Neuronal stem cell (in vitro differentiated cells): ENCODE results near the gene NDUFB7.
"Not testable (repeated sequence)": the region's sequence is repeated elsewhere in the genome, so short reads cannot be mapped to it uniquely, and the experiment has no call there.

Experiments used
- DNase-seq: peaks from one replicate; pipeline ENCODE4 v3.0.0-alpha.2; 2013; ENCODE audit warnings: low spot score
- H2AFZ ChIP-seq: one replicate; pipeline ENCODE4 v1.6.1; 2013; ENCODE audit warnings: mild to moderate bottlenecking, low read length, inconsistent platforms
- H2AK5ac ChIP-seq: 2 replicates; pipeline ENCODE4 v1.6.1; 2013; ENCODE audit warnings: low read depth, mild to moderate bottlenecking, inconsistent platforms, low read length, moderate library complexity, mixed read lengths
- H2BK120ac ChIP-seq: 2 replicates; pipeline ENCODE4 v1.6.1; 2013; ENCODE audit warnings: low read depth, mild to moderate bottlenecking, inconsistent platforms, low read length, moderate library complexity, mixed read lengths
- H2BK12ac ChIP-seq: one replicate; pipeline ENCODE4 v1.6.1; 2013; ENCODE audit warnings: low read length, inconsistent platforms
- H2BK15ac ChIP-seq: 2 replicates; pipeline ENCODE4 v1.6.1; 2013; ENCODE audit warnings: mild to moderate bottlenecking, low read length, inconsistent platforms, mixed read lengths
- H2BK5ac ChIP-seq: one replicate; pipeline ENCODE4 v1.6.1; 2013; ENCODE audit warnings: inconsistent platforms, mild to moderate bottlenecking, low read length, moderate library complexity
- H3K14ac ChIP-seq: one replicate; pipeline ENCODE4 v1.6.1; 2013; ENCODE audit warnings: low read length, inconsistent platforms
- H3K18ac ChIP-seq: 2 replicates; pipeline ENCODE4 v1.6.1; 2013; ENCODE audit warnings: low read length, inconsistent platforms
- H3K23ac ChIP-seq: 2 replicates; pipeline ENCODE4 v1.6.1; 2013; ENCODE audit warnings: low read depth, mild to moderate bottlenecking, mixed read lengths, low read length, inconsistent platforms; ENCODE audit not compliant: poor library complexity
- H3K27ac ChIP-seq: replicated peaks from 3 replicates; pipeline ENCODE4 v1.5.1; 2013; ENCODE audit warnings: low read length, inconsistent platforms
- H3K27me3 ChIP-seq, 3 experiments: 2 replicates each; pipeline ENCODE4 v1.6.1; 2013; ENCODE audit warnings: low read length in 3 of 3, mild to moderate bottlenecking in 2 of 3, inconsistent platforms in 1 of 3, low read depth in 1 of 3, mixed read lengths in 1 of 3, moderate library complexity in 1 of 3; ENCODE audit not compliant: control insufficient read depth in 3 of 3, insufficient read depth in 3 of 3
- H3K36me3 ChIP-seq, 2 donors: replicated peaks in 1 of 2; 2 replicates each; pipeline ENCODE4 v1.6.1; 2013; ENCODE audit warnings: low read length in 2 of 2; ENCODE audit not compliant: control insufficient read depth in 2 of 2, insufficient read depth in 2 of 2
- H3K4ac ChIP-seq: 2 replicates; pipeline ENCODE4 v1.6.1; 2013; ENCODE audit warnings: inconsistent platforms, mild to moderate bottlenecking, low read length, moderate library complexity
- H3K4me1 ChIP-seq, 2 donors: 1 replicate in 1 of 2; 2 replicates in 1 of 2; pipeline ENCODE4 v1.6.1; 2013; ENCODE audit warnings: low read length in 2 of 2, low read depth in 1 of 2; ENCODE audit not compliant: control insufficient read depth in 2 of 2, insufficient read depth in 1 of 2
- H3K4me2 ChIP-seq: one replicate; pipeline ENCODE4 v1.6.1; 2013; ENCODE audit warnings: mild to moderate bottlenecking, low read length, inconsistent platforms; ENCODE audit not compliant: insufficient read depth, poor library complexity, severe bottlenecking
- H3K4me3 ChIP-seq, 2 donors: 2 replicates each; pipeline ENCODE4 v1.5.1; 2013; ENCODE audit warnings: low read length in 2 of 2, mild to moderate bottlenecking in 2 of 2, inconsistent platforms in 1 of 2, moderate library complexity in 1 of 2
- H3K79me1 ChIP-seq: one replicate; pipeline ENCODE4 v1.6.1; 2013; ENCODE audit warnings: low read depth, mild to moderate bottlenecking, inconsistent platforms, low read length, moderate library complexity
- H3K9ac ChIP-seq: one replicate; pipeline ENCODE4 v1.6.1; 2013; ENCODE audit warnings: mild to moderate bottlenecking, low read depth, low read length, inconsistent platforms; ENCODE audit not compliant: poor library complexity
- H3K9me3 ChIP-seq, 2 donors: replicated peaks in 1 of 2; 2 replicates each; pipeline versions ENCODE3 to v1.6.1; 2013; ENCODE audit warnings: low read length in 2 of 2, mild to moderate bottlenecking in 2 of 2, inconsistent platforms in 1 of 2, low read depth in 1 of 2, mixed read lengths in 1 of 2, moderate library complexity in 1 of 2; ENCODE audit not compliant: control insufficient read depth in 2 of 2, insufficient read depth in 1 of 2
- H4K8ac ChIP-seq: one replicate; pipeline ENCODE4 v1.6.1; 2013; ENCODE audit warnings: low read depth, mild to moderate bottlenecking, inconsistent platforms, low read length, moderate library complexity
- H4K91ac ChIP-seq: one replicate; pipeline ENCODE4 v1.6.1; 2013; ENCODE audit warnings: low read length, low read depth, mild to moderate bottlenecking, inconsistent platforms; ENCODE audit not compliant: poor library complexity
- WGBS, 2 donors: extraction: QIAGEN DNeasy Blood & Tissue Kit; methylation state at CpG; one replicate each; pipeline ENCODE4 v1.1.7; 2013; ENCODE audit warnings: missing lambda C conversion rate in 2 of 2, mixed read lengths in 1 of 2; ENCODE audit not compliant: insufficient read length in 2 of 2, insufficient replicate concordance in 1 of 2; ENCODE audit errors: extremely low coverage in 2 of 2; 5-methylcytosine and 5-hydroxymethylcytosine counted together

Gene NDUFB7

DNA sequence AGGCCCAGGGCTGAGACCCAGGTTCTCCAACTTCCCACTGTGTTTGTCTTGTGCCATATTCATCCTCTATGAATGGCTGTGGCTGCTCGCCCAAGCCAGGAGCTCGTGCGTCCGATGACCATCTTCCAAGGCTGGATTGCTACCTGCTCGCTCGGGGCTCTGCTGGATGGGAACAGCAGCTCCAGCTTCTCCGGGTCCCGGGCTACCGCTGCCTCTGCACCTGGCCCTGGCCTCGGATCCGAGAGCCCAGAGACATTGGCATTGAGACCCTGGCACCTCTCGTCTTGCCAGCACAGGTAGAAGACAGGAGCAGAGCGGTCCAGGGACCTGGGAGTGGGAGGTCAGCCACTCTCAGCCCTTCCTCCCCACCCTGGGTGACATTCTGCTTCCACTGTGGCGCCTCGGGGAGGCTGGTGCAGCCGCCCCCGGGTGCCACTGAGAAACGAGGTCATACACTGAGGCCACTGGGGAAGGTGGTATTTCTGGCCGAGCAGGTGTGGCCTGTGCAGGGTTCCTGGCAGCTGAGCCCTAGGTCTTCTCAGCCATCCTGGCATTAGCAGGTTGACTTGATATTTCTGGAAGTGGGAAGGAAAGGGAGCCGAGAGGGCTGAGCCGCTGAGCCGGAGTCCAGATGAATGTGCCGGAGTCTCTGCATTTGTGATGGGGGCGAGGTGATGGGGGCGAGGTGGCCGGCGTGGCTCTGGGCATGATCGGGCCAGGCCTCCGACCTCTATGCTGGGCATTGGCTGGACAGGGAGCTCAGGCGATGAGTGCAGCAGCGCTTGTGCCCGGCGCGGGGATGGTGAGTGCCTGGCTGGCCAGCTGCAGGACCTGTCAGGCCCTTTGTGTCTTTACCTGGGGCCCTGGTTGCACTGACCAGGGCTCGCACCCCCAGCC, 18.6 kb downstream of the NDUFB7 start:
- no peaks in the 10 kb centered on the region for H3K27me3 ChIP-seq
- H3K79me1 ChIP-seq: peaks cover 30% of the 10 kb centered on the region
- H3K4ac ChIP-seq: no peak overlapping the region
- peak overlapping the region; percentile 31 for H3K14ac ChIP-seq
- no peak for DNase-seq
- peaks cover 6 to 19% of the 10 kb centered on the region in 2 donors for H3K36me3 ChIP-seq
- no peak overlapping the region for H2BK120ac ChIP-seq
- no peak overlapping the region for H3K9ac ChIP-seq
- no peak overlapping the region for H2BK12ac ChIP-seq
- peaks cover 2 to 11% of the 10 kb centered on the region in 2 donors for H3K4me1 ChIP-seq
- H3K9me3 ChIP-seq: no peaks in the 10 kb centered on the region
- no peak overlapping the region for H3K4me2 ChIP-seq
- no peak overlapping the region for H2AFZ ChIP-seq
- H4K91ac ChIP-seq: no peak overlapping the region
- H2BK5ac ChIP-seq: no peak overlapping the region
- H3K18ac ChIP-seq: no peak overlapping the region
- no peak overlapping the region for H3K4me3 ChIP-seq
- H2AK5ac ChIP-seq: peak overlapping the region; percentile 75
- no peak overlapping the region for H3K23ac ChIP-seq
- no CpG with 5 or more reads among the region's 35 CpGs for WGBS, 2 donors
- H2BK15ac ChIP-seq: no peak overlapping the region
- no peak overlapping the region for H3K27ac ChIP-seq
- peak overlapping the region; percentile 17 for H4K8ac ChIP-seq

- not testable (repeated sequence) for H2BK15ac ChIP-seq
Measured at GRCh38 chr19:14552006-14552360, 19.9 kb downstream of the NDUFB7 start.

DNA sequence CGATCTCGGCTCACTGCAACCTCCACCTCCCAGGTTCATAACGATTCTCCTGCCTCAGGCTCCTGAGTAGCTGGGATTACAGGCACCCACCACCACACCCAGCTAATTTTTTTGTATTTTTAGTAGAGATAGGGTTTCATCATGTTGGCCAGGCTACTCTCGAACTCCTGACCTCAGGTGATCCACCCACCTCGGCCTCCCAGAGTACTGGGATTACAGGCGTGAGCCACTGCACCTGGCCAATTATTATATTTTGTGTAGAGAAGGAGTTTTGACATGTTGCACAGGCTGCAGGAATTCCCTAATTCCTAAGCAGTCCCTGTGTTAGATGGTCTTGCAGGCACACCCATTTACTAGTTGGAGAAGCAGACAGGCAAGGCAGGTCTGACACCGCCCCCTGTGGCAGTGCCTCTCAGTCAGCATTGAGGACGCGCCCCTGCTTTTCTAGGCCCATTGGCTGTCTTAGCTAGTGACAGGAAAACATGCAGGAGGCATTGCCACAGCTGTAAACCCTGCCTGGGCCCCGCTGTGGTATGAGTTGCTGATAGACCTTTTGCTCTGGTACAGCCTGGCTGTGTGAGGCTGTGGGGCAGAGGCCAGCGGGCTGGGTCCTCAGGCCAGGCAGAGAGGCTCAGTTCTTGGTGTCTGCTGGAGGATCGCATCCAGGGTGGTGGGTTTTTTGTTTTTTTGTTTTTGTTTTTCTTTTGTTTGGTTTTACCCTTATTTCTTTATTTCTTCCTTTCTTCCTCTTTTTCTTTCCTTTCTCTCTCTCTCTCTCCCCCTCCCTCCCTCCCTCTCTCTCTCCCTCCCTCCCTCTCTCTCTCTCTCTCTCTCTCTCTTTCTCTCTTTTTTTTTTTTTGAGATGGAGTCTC, 20.5 kb downstream of the NDUFB7 start:
- not testable (repeated sequence) for H3K18ac ChIP-seq, H3K14ac ChIP-seq, H3K9me3 ChIP-seq, DNase-seq, H3K4me3 ChIP-seq, H3K27ac ChIP-seq, H2BK5ac ChIP-seq, H3K4me2 ChIP-seq, H4K8ac ChIP-seq, H3K27me3 ChIP-seq, H2BK12ac ChIP-seq, H2AFZ ChIP-seq, H3K4me1 ChIP-seq, H3K23ac ChIP-seq, H2BK15ac ChIP-seq, H4K91ac ChIP-seq, H2BK120ac ChIP-seq, H3K4ac ChIP-seq, H2AK5ac ChIP-seq
- peaks cover 25% of the 10 kb centered on the region for H3K79me1 ChIP-seq
- no CpG with 5 or more reads among the region's 12 CpGs for WGBS, 2 donors
- H3K9ac ChIP-seq: peak overlapping the region; percentile 38
- peaks cover 8 to 21% of the 10 kb centered on the region in 2 donors for H3K36me3 ChIP-seq

More at GRCh38 chr19:14552006-14552360, 19.9 kb downstream of the NDUFB7 start:
- not testable (repeated sequence) for H3K4me1 ChIP-seq, H3K9me3 ChIP-seq, H3K27ac ChIP-seq, DNase-seq, H3K23ac ChIP-seq, H3K4ac ChIP-seq, H2BK12ac ChIP-seq, H3K4me2 ChIP-seq, H2BK120ac ChIP-seq, H4K8ac ChIP-seq, H3K14ac ChIP-seq, H3K4me3 ChIP-seq, H3K27me3 ChIP-seq, H2AFZ ChIP-seq, H2BK5ac ChIP-seq, H4K91ac ChIP-seq, H2AK5ac ChIP-seq, H3K9ac ChIP-seq, H3K18ac ChIP-seq
- Histone ChIP-seq H3K36me3 (peaks cover 8 to 21% of the 10 kb centered on the region in 2 donors), H3K79me1 (peaks cover 27% of the 10 kb centered on the region)
- no CpG with 5 or more reads among the region's 8 CpGs for WGBS, 2 donors
